HS-27A (cell line): ENCODE results near the gene LRMDA.

Experiments
- DNase-seq: peaks from one replicate; pipeline ENCODE4 v3.0.0-alpha.2; 2012; ENCODE audit warnings: low read depth, missing footprints

The LRMDA gene

DNA sequence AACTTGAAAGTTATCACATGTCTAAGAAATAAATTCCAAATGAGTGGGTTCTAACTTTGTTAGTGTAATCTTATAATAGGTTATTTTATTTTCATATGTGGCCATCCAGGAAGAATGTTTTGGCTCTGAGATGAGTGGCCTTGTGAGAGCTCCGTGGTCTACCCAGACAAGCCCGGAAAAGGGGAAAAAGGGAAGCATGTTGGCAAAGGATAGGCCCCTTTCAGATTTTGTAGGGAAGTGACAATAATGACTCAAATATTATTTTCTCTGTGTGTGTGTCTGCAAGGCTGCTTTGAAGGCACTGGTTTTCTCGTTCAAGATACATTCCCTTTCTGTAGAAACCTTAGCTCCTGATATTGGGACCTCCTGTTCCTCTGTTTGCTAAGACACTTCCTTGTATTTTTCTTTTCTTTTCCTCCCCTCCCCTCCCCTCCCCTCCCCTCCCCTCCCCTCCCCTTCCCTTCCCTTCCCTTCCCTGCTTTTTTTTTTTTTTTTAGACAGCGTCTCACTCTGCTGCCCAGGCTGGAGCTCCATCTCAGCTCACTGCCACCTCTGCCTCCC, 240.8 kb downstream of the LRMDA start:
- no peak for DNase-seq

DNA sequence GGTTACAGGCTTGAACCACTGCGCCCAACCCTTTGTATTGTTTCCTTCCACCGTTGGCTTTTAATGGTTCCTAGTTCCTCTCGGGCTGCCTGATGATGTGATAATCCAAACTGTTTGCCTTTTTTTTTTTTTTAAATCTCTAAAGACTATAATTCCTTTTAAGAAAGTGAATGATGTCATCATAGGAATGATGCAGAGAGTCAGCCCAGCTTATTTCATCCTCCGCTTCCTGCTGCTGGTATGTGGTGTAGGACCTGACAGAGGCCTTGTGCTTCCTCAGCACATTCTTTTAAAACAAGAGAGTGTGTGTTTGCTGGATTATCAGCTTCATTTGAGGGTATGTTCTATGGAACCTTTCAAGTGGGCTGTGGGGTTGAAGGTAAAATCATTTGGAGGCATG, 241.4 kb downstream of the LRMDA start:
- DNase-seq, result no peak

DNA sequence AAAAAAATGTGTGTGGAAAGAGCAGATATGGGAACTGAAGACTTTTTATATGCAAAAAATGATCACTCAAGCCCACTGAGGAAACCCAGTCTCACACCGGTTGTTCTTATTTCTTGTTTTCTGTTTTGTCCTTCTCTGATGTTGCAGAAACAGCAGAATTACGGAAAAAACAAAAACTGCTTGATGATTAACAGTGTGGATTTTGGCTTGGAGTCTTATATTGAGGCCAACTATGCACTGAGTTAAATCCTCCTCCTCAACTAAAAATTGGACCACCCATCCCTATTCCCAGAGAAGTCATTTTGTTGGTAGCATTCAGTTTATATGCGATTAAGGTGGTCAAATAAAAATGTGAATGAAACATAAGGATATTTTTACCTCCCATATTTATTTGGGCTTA, 246.1 kb downstream of the LRMDA start:
- DNase-seq, result no peak

DNA sequence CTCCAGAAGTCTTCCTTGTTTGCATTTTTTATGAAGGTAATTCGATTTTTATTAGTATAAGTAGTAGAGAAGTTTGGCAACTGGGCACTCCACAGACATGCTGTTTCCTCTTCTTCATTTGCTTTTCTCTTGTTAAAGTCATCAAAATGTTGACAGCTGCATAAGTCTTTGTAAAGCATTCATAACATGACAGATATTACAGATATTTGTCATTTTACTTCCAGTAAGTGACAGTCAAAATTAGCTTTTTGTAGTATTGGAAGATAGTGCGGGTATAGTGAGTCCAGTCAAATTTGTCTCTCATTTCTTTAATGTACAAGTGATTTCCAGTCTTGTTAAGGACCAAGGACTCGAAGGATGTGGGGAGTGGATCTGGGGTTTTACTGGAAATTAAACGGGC, 247.1 kb downstream of the LRMDA start:
- DNase-seq, result no peak

DNA sequence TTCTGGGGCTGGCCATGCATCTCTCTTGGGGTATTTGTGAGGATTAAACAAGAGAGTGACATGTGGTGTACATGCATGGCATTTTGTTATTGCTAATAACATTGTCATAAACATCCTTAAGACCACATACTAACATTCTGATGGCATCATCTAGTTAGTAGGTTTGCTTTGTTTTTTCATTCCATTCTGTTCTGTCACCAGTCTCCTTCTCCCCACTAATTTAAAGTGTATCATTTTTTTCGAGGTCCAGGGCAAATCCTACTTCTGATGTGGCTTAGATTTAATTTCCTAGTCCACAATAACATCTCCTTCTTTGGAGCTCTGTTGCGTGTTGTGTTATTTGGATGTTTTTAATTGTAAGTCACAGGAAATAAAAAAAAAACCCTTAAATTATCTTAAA, 248.1 kb downstream of the LRMDA start:
- DNase-seq, result no peak

DNA sequence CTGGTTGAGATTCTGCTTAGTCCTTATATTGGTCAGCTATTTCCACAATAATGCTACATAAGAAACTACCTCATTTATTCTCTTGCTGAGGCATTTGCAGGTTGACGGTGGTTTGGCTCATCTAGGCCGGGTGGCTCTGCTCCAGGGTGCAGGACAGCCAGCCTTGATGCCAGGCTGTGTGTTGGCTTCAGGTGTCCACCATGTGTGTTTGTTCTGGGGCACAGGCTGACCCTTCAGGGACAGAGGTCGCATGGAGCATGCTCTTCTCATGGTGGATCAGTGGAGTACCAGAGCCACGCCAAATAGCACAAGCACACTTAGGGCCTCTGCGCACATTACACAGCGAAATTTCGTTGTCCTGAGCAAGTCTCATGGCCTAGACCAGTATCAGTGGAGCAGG, 249.9 kb downstream of the LRMDA start:
- DNase-seq, result no peak

DNA sequence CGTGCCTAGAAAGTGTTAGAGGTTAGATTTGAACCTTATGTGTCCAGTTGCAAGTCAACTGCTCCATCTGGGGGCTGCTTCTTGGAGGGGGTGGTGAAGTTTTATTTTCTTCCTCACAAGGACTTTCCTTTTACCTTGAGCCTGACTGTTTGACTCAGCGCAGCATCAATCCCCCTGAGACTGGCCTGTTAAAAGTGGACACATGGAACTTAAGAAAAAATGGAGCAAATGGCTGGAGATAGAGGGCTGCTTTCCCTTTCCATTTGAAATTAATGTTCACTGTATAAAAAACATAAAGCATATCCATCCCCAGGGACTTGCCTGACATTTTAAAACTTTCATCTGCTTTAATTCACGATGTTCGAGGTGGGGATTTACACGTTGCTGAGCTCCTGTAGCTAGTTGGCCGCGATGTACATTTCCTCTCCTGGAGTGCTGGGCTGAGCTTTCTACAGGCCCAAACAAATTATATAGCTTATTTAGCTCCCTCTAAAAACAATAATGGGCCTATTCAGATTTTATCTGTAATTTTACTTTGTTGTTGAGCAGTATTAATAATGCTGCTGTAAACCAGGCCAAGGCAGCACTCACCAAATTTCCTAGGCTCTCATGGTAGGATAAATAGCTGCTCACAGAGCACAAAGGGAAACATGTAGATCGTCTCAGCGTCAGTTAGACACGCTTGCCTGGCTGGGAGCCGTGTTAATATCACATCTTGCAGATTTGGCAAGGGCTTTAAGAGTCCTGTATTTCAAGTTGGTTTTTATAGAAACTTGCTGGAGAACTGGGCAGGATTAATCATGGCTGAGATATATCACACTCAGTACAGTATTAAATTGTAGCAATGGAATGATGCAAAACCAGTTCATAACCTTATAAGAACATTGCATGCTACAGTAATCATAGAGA, 251.5 kb downstream of the LRMDA start:
- no peak for DNase-seq

DNA sequence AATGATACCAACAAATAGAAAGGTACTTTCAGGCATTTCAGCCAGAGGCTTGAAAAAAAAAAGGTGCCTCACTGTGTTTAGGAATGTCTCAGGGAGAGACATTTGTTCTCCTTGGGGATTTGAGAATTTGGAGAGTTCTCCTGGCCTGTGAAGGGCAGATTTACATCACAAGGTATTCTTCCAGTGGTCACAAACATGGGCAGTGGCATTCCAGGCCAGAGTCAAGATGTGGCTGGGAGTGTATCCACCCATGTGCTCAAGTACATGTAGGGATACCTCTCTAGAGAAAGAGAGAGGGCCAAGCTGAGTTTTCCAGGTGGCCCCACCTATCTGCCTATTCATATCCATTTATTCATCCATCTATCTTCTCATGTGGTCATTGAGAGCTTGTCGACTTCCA, 253.8 kb downstream of the LRMDA start:
- DNase-seq, result no peak

DNA sequence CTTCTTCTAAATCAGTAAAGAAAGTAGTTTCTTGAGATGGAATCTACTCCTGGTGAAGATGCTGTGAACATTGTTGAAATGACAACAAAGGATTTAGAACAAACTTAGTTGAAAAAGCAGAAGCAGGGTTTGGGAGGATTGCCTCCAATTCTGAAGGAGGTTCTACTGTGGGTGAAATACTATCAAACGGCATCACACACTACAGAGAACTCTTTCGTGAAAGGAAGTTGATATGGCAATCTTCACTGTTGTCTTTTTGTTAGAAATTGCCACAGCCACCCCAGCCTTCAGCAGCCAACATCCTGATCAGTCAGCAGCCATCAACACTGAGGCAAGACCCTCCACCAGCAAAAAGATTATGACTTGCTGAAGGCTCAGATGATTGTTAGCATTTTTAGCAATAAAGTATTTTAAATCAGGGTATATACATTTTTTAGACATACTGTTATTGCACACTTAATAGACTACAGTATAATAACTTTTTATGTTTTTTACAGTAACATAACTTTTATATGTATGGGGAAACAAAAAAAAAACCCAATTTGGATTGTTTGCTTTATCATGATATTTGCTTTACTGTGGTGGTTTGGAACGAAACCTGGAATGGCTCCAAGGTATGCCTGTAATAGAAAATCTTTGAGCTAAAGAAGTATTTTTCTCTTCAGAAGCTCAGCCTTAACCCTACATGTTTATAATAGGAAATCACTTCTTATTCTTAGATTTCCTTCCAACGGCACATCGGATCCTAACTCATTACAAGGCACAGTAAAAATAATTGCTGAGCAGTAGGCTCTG, 257.3 kb downstream of the LRMDA start:
- DNase-seq, result no peak

DNA sequence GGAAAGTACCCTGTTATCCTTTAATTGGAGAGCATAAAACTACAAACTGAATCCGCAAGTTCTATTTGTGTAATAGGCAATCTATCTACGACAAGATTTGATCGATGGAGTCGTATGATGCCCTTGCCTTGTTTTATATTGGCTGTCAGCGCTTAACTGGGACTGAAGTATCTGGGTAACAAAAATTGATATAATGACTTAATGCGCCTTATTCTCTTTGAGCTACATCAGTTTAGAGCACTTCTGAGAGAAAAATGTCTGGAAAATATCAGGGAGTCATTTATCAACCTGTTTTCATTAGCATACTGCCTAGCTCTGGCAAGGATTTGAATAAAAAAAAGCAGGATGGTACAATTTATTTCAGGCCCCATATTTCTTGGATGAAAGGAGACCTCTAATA, 262.1 kb downstream of the LRMDA start:
- DNase-seq, result no peak

DNA sequence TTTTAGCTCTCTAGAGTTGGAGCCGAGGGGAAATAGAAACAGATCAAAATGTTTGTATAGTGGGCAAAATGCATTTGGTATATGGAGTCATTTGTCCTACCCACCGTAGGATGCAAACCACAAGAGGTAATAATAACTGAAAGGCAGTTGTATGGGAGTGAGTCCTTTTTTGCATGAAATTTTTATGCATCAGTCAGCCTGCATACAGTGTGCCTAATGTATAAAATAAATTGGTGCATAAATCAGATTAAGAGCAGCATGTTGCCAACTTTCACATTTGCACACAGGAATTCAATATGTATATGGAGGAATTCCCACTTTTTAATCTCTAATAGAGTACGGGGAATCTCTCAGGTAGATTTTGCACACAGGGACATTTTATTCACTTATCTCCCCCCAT, 262.8 kb downstream of the LRMDA start:
- DNase-seq, result no peak

DNA sequence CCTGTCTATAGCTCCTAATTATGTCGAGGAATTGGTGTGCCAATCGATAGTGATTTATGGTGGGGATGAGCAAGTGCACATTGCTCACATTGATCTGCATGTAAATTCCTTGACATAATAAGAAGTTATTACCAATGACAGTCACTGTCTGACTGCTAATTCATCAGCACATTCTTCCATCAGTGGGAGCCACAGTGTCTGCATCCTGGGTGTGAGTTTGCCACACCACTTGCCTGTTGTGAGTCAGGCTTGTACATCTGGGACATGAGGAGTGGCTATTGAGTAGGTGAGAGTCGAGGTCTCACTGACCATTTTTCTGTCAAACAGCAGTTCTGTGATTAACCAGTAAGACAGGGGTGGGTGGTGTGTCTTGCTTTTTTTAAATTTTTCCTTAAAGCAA, 263.4 kb downstream of the LRMDA start:
- DNase-seq, result no peak

DNA sequence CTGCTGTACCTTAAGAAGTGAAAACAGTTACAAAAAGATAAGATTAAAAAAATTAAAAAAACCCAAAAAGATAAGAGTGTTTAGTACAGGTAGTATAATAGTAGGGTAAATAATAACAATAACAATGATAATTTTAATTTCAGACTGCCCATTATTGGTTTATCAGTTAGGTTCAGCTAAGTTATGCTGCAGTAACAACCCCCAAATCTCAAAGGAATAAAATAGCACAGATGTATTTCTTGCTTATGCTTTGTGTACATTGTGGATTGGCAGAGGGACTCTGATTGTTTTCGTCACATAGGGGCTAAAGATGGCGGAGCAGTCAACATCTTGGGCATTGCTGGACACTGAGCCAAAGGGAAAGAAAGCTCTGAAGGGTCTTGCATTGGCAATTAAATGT, 264.6 kb downstream of the LRMDA start:
- DNase-seq, result no peak

DNA sequence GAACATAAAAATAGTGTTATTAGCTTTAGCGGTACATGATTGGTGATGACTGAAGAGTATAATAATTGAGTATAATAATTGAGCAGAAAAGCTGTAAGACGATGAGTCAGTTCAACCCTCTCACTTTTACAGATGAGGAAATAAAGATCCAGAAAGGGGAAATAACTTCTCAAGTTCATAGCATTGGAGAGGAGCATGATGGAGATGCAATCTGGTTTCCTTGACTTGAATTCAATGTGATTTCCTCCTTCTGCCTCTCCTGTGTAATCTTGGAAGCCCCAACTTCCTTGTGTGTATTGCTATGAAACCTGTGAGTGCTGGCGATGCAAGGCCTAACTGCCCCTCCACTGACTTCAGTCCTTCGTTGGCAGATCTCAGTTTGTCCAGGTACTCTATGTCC, 265.1 kb downstream of the LRMDA start:
- DNase-seq, result no peak

DNA sequence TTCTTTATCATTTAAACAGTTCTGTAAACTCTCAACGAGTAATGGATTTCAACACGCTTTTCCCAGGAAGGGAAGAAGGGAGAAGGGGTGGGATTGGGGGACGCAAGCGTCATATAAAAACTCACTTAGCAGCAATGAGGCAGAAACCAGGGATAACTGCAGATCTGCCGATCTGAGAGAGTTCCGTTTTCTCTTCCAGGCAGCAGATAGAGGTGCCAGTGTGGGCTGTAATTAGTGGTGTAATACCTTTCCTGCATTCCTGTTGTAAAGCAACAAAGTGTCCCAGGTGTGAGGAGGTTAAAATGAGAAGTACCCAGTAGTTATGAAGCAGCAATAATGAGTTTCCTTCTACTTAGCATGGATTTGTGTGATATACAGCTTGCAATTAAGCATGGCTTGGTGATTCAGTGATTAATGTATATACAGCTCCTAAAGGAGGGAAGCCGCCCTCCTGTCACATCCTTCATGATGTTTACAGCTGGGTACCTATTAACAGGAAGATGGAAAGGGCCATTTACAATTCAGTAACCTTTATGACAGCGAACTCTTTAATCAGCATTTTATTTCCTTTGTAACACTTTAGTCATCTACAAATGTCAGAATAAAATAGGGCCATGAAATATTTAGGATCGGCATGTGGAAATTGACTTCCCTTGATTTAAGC, 271.9 kb downstream of the LRMDA start:
- DNase-seq, result no peak

DNA sequence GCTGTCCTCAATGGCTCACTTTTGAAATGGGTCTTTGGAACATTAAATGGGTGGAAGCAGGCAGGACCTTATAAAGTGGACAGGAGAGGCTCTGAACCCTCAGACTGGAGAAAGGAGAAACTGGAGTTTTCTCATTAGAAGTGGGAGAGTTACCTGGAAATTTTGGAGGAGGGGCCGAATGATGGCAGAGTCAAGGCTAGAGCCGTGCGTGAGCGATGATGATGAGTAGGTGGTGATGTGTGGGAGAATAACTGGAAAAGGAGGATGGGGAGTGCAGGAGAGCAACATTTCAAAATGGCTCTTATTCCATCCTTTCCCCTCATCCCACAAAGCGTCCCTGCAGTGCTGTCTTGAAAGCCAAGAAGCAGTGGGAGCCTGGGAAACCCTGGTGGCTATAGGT, 274.0 kb downstream of the LRMDA start:
- no peak for DNase-seq

DNA sequence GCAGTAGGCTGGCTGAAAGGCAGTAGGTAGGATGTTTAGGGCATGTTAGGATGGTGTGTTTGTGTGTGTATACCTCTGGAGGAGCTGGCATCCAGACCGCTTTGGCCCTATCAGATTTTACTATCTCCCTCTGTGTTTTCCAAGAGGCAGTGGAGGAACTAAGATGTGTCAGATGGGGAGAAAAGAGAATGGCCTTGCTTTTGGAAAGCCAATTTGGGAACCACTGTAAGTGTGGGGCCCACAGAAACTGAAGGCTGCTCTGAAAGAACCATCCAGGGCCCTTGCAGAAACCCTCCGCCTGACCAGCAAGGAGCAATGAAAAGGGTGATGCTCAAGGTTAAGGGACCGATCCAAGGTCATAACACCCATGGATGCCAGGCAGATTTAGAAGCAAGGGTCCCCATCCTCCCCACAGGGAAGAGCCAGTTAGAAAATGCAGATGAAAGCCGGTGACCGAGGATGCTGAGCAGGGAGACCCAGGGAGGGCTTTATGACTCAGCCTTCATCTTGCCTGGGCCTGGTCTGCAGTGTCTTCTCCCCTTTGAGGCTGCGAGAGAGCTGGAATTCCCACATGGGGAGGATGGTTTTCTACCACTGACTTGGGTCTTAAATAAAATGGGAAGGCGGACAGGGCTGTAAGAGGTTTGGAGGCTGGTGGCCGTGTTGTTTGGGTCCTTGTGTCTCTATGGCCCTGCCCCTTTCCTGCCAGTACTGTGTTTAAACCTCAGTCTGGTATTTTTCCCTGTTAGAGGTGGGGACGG, 275.8 kb downstream of the LRMDA start:
- no peak for DNase-seq

DNA sequence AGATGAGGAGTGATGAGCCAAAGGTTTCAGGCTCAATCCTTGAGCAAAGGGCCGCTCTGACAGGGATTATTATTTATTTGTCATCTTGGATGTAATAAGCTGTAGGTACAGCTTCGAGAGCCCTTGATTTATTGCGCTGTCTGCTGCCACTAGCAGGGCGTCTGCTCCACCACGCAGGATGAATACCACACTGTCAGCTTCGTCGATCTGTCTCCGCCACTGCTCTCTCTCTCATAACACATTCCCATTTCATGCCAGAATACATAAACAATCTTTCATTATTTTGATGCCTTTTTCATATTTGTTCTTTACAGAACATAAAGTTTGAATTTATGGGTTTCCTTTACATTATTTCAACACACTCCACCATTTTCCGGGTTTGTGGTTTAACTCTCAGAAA, 276.6 kb downstream of the LRMDA start:
- no peak for DNase-seq

DNA sequence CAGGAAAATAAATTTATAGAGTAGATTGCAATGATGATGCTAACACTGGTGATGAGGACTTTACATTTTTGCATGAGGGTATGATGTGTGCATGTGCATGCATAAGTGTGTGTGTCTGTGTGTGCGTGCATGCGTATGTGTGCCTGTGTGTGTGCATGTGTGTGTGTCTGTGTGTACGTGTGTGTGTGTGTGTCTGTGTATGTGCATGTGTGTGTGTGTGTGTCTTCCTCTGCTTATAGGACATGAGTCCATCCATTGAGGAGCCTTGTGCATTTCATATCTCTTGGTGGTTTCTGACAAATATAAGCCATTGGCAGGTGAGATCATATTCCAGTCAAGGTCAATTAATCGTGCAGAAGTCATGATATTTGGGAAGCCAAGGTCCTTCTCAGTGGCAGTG, 277.8 kb downstream of the LRMDA start:
- DNase-seq, result no peak

DNA sequence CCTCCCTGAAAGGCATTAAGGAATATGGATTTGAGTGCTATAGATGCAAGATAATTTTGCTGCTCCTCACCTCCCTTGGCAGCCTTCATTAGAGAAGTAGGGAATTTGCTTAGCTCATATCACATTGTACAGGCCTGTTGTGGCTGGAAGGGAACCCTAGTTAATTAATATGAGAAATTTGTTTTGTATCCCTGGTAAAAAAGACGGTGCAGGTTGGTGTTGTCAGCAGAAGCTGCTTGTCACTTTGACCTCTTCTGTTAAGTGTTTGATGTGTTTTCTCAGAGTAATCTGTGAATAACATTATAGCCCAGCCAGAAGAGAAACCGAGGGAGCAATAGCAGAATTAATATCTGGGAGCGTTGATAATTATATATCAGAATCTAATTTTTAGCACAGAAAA, 278.4 kb downstream of the LRMDA start:
- DNase-seq, result no peak

DNA sequence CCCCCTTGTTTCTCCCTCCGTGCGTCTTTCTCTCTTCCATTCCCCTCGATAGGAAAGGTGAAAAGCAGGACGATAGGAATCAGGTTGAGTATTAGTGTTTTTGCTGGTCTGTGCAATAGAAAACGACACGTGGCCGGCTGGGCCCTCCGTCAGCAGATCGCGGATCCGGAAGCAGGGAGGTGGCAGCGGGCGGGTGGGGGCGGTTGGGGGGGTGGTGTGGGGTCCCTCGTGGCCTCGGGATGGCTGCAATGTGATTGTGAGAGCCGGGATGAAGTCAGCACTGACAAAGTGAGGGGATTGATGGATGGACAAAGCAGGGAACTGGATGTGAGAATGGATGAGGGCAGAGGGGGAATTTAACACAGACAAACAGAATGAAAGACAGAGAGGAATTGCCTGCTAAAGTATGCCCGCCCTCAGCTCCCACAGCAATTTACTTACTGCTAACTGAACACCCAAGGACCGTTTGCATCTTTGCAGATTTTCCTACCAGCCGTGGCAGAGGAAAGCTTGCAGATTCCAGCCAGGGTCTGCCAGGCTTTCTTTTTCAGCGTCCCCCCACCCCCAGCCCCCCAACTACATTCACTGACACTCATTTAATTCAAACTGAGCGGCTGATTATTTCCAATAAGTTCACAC, 280.9 kb downstream of the LRMDA start:
- no peak for DNase-seq
